H1 (cell line): ENCODE results near the gene RAB38. TPM values are rescaled to one million over a fixed set of nuclear protein-coding genes. Genes with fewer than 3 reads are reported as not detected.

Experiments
- CTCF ChIA-PET: fragments of 300-600 bp; sonication (Branson Sonifier 250); formaldehyde crosslinking; loops from one replicate; lab custom pipeline; 2021; ENCODE audit not compliant: partially characterized antibody; lab: Charles Lee
- POLR2A ChIA-PET: fragments of 300-600 bp; sonication (Branson Sonifier 250); formaldehyde crosslinking; loops from one replicate; lab custom pipeline; 2021; ENCODE audit warnings: inconsistent platforms; ENCODE audit not compliant: partially characterized antibody; lab: Charles Lee
- DNase-seq, 2 experiments: peaks; one replicate each; pipeline versions ENCODE4 v3.0.0 to v3.0.0-alpha.2; 2010 to 2022; ENCODE audit warnings: low spot score in 2 of 2, low read depth in 1 of 2, mixed read lengths in 1 of 2
- FAIRE-seq: peaks from 2 replicates; lab custom pipeline; 2011; peaks lifted over from hg19 to GRCh38; lab: Jason Lieb, UNC
- H2AFZ ChIP-seq: 2 replicates; pipeline ENCODE4 v1.8.1; 2012; ENCODE audit warnings: low read length, inconsistent platforms
- H2AK5ac ChIP-seq: 2 replicates; pipeline ENCODE4 v1.6.1; 2013; ENCODE audit warnings: low read depth, low read length
- H2BK120ac ChIP-seq: replicated peaks from 2 replicates; pipeline ENCODE3; 2013; ENCODE audit warnings: low read depth, low read length, inconsistent platforms
- H2BK12ac ChIP-seq: 2 replicates; pipeline ENCODE4 v1.6.1; 2013; ENCODE audit warnings: low read depth, low read length
- H2BK15ac ChIP-seq: 2 replicates; pipeline ENCODE4 v1.6.1; 2013; ENCODE audit warnings: low read length
- H2BK20ac ChIP-seq: 2 replicates; pipeline ENCODE4 v1.6.1; 2013; ENCODE audit warnings: low read length
- H2BK5ac ChIP-seq: 2 replicates; pipeline ENCODE4 v1.6.1; 2013; ENCODE audit warnings: low read depth, low read length
- H3K14ac ChIP-seq: 2 replicates; pipeline ENCODE4 v1.6.1; 2013; ENCODE audit warnings: inconsistent platforms; ENCODE audit not compliant: insufficient read length
- H3K18ac ChIP-seq: 2 replicates; pipeline ENCODE4 v1.6.1; 2013; ENCODE audit warnings: low read length; ENCODE audit errors: extremely low read depth
- H3K23ac ChIP-seq: 2 replicates; pipeline ENCODE4 v1.6.1; 2013; ENCODE audit warnings: inconsistent platforms; ENCODE audit not compliant: insufficient read length
- H3K23me2 ChIP-seq: 2 replicates; pipeline ENCODE4 v1.6.1; 2013; ENCODE audit warnings: low read depth, low read length
- H3K27ac ChIP-seq: 2 replicates; pipeline ENCODE4 v1.6.1; 2011; ENCODE audit warnings: low read depth, low read length, inconsistent platforms
- H3K27me3 ChIP-seq, 4 experiments: replicated peaks in 1 of 4; 1 replicate in 1 of 4; 2 replicates in 3 of 4; pipeline versions ENCODE4 v1.6.1 to v1.8.1; 2011 to 2013; ENCODE audit warnings: low read length in 3 of 4, mild to moderate bottlenecking in 3 of 4, inconsistent platforms in 2 of 4, mixed read lengths in 2 of 4, moderate library complexity in 1 of 4; ENCODE audit not compliant: control insufficient read depth in 3 of 4, insufficient read depth in 3 of 4; ENCODE audit errors: extremely low read depth in 1 of 4
- H3K36me3 ChIP-seq, 4 experiments: 2 replicates each; pipeline versions ENCODE4 v1.6.1 to v1.8.1; 2011 to 2013; ENCODE audit warnings: mild to moderate bottlenecking in 4 of 4, low read length in 3 of 4, moderate library complexity in 2 of 4, control low read depth in 1 of 4, inconsistent platforms in 1 of 4; ENCODE audit not compliant: insufficient read depth in 4 of 4, control insufficient read depth in 2 of 4
- H3K4ac ChIP-seq: replicated peaks from 2 replicates; pipeline ENCODE3; 2013; ENCODE audit warnings: low read length, low read depth, mixed read lengths, inconsistent platforms; ENCODE audit not compliant: insufficient read length
- H3K4me1 ChIP-seq, 4 experiments: replicated peaks in 1 of 4; 1 replicate in 1 of 4; 2 replicates in 3 of 4; pipeline versions ENCODE4 v1.6.1 to v1.8.1; 2011 to 2013; ENCODE audit warnings: low read length in 3 of 4, inconsistent platforms in 2 of 4, mixed read lengths in 1 of 4; ENCODE audit not compliant: insufficient read depth in 4 of 4, control insufficient read depth in 3 of 4
- H3K4me2 ChIP-seq, 2 experiments: 2 replicates each; pipeline versions ENCODE4 v1.6.1 to v1.8.1; 2011 to 2013; ENCODE audit warnings: low read depth in 2 of 2, low read length in 2 of 2, control low read depth in 1 of 2, inconsistent platforms in 1 of 2, mild to moderate bottlenecking in 1 of 2; ENCODE audit not compliant: insufficient read depth in 1 of 2
- H3K4me3 ChIP-seq, 4 experiments: fragments of 200-600, 300-600 bp in 1 of 4; sonication (generic), shearing (Covaris generic), sonication (Bioruptor Twin) in 1 of 4; 2 replicates each; pipeline versions ENCODE4 v1.5.1 to v1.8.1; 2011 to 2016; ENCODE audit warnings: low read length in 4 of 4, low read depth in 3 of 4, control low read depth in 2 of 4, inconsistent platforms in 2 of 4, mild to moderate bottlenecking in 2 of 4, mixed read lengths in 1 of 4, moderate library complexity in 1 of 4; ENCODE audit not compliant: insufficient read depth in 2 of 4; ENCODE audit errors: extremely low read depth in 1 of 4
- H3K56ac ChIP-seq: replicated peaks from 2 replicates; pipeline ENCODE3; 2013; ENCODE audit warnings: low read depth, mild to moderate bottlenecking, mixed read lengths, low read length, inconsistent platforms; ENCODE audit not compliant: insufficient read length
- H3K79me1 ChIP-seq: 2 replicates; pipeline ENCODE4 v1.6.1; 2013; ENCODE audit warnings: low read depth, low read length, control low read depth
- H3K79me2 ChIP-seq, 2 experiments: 2 replicates each; pipeline versions ENCODE4 v1.6.1 to v1.8.1; 2012 to 2013; ENCODE audit warnings: low read length in 2 of 2, mild to moderate bottlenecking in 2 of 2, inconsistent platforms in 1 of 2; ENCODE audit not compliant: insufficient read depth in 2 of 2, control insufficient read depth in 1 of 2
- H3K9ac ChIP-seq, 4 experiments: replicated peaks in 1 of 4; 1 replicate in 1 of 4; 2 replicates in 3 of 4; pipeline versions ENCODE4 v1.6.1 to v1.8.1; 2011 to 2013; ENCODE audit warnings: low read depth in 3 of 4, low read length in 3 of 4, control low read depth in 2 of 4, mild to moderate bottlenecking in 2 of 4, moderate library complexity in 2 of 4, inconsistent platforms in 1 of 4; ENCODE audit errors: extremely low read depth in 1 of 4
- H3K9me3 ChIP-seq, 2 experiments: 2 replicates each; pipeline versions ENCODE4 v1.6.1 to v1.8.1; 2012 to 2013; ENCODE audit warnings: mild to moderate bottlenecking in 2 of 2, moderate library complexity in 2 of 2, control low read depth in 1 of 2, inconsistent platforms in 1 of 2, low read depth in 1 of 2, low read length in 1 of 2, mixed read lengths in 1 of 2; ENCODE audit not compliant: insufficient read depth in 2 of 2
- H4K20me1 ChIP-seq, 2 experiments: replicated peaks in 1 of 2; 2 replicates each; pipeline versions ENCODE3 to v1.8.1; 2011 to 2013; ENCODE audit warnings: inconsistent platforms in 2 of 2, low read length in 2 of 2, mild to moderate bottlenecking in 1 of 2; ENCODE audit not compliant: insufficient read depth in 2 of 2, control insufficient read depth in 1 of 2
- H4K5ac ChIP-seq: 2 replicates; pipeline ENCODE4 v1.6.1; 2013; ENCODE audit warnings: low read length, low read depth, mixed read lengths, inconsistent platforms; ENCODE audit not compliant: insufficient read length
- H4K8ac ChIP-seq: 2 replicates; pipeline ENCODE4 v1.8.0; 2013; ENCODE audit warnings: mild to moderate bottlenecking, moderate library complexity, low read length, inconsistent platforms; ENCODE audit not compliant: insufficient read depth; ENCODE audit errors: extremely low read depth
- H4K91ac ChIP-seq: replicated peaks from 2 replicates; pipeline ENCODE3; 2013; ENCODE audit warnings: low read length, mixed read lengths, inconsistent platforms; ENCODE audit not compliant: insufficient read length
- SP2 ChIP-seq: IDR thresholded peaks from 2 replicates; pipeline ENCODE4 v1.6.1; 2012; ENCODE audit warnings: mild to moderate bottlenecking, low read length, inconsistent platforms
- ZNF274 ChIP-seq: IDR thresholded peaks from 2 replicates; pipeline ENCODE4 v1.7.0; 2012; ENCODE audit warnings: low read length, borderline replicate concordance; ENCODE audit errors: extremely low read depth
- WGBS, 2 experiments: shearing (Covaris generic) in 1 of 2; methylation state at CpG; one replicate each; pipeline versions ENCODE4 v1.1.6 to v1.1.7; 2013 to 2015; ENCODE audit warnings: low lambda C conversion rate in 2 of 2, mixed read lengths in 2 of 2, inconsistent platforms in 1 of 2, low coverage in 1 of 2, missing lambda C conversion rate in 1 of 2; ENCODE audit not compliant: insufficient replicate concordance in 2 of 2, insufficient coverage in 1 of 2, insufficient read length in 1 of 2; ENCODE audit errors: extremely low coverage in 1 of 2, missing lambda C conversion rate in 1 of 2; 5-methylcytosine and 5-hydroxymethylcytosine counted together
- polyA plus RNA-seq, 7 experiments: library from polyadenylated mRNA; depleted of rRNA in 3 of 7; stranded (reverse) in 5 of 7; unstranded in 2 of 7; fragments of >200 nt in 5 of 7; fragments of 200-250 nt in 2 of 7; gene quantifications; 1 replicate in 5 of 7; 2 replicates in 1 of 7; 4 replicates in 1 of 7; pipeline versions ENCODE4 v1.2.1 to v1.2.3, GENCODE V29; 2011 to 2013; ENCODE audit warnings: missing spikeins in 2 of 7, mixed read lengths in 2 of 7
- total RNA-seq: library from RNA; stranded (reverse); fragmentation: NEBNext Ultra II Directional; extraction: Animal tissue kit (Norgen Biotek cat#: 25700); gene quantifications from 2 replicates; pipeline ENCODE4 v1.2.1, GENCODE V29; 2021

RAB38 gene
- total and polyA plus RNA-seq, 2 of the 8 experiments (the other 6 are each of a cell fraction or from before 2014, with no cell fraction given) = 15.4 to 16.5 TPM

DNA sequence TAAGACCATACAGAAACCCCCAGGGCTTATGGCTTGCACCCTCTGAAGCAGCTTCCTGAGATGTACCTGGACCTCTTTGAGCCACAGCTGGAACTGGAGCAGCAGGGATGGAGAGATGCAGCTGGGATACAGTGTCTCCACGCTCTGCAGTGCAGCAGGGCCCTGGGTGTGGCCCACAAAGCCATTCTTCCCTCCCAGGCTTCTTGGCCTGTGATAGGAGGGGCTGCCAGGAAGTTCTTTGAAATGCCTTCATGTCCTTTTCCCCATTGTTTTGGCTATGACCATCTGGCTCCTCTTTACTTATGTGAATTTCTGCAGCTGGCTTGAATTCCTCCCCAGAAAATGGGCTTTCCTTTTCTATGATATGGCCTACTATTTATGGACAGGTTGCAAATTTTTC is 37.1 kb upstream of the RAB38 start:
- ChIA-PET CTCF (interaction anchor here (1.1 kb wide), 1 partner anchor 171 kb away, joined by 3 read pairs; no protein-coding TSS in a partner anchor), POLR2A (no interaction called here)
- no peak overlapping the region for H3K9ac ChIP-seq
- H3K56ac ChIP-seq = no peak overlapping the region
- H3K18ac ChIP-seq = no peak overlapping the region
- no peak overlapping the region for H2BK15ac ChIP-seq
- H2BK20ac ChIP-seq = no peak overlapping the region
- H2BK120ac ChIP-seq = no peak overlapping the region
- no peak overlapping the region for H2AFZ ChIP-seq
- H3K23me2 ChIP-seq = no peaks in the 10 kb centered on the region
- H2AK5ac ChIP-seq = no peak overlapping the region
- no peak overlapping the region for H2BK12ac ChIP-seq
- no peak overlapping the region for H2BK5ac ChIP-seq
- no peak for FAIRE-seq
- no peak for DNase-seq
- H3K4me3 ChIP-seq = no peak overlapping the region
- no peaks in the 10 kb centered on the region for H3K79me1 ChIP-seq
- no peaks in the 10 kb centered on the region for H3K36me3 ChIP-seq
- 0% methylated on average over 1 of the region's 1 CpG; no CpG with 5 or more reads in 1 of the 2 experiments for WGBS, 2 experiments
- no peak overlapping the region for H3K4ac ChIP-seq
- no peak overlapping the region for H3K4me2 ChIP-seq
- no peak for TF ChIP-seq SP2
- TF ChIP-seq ZNF274 = no peak
- H3K79me2 ChIP-seq = no peaks in the 10 kb centered on the region
- H4K5ac ChIP-seq = no peak overlapping the region
- no peaks in the 10 kb centered on the region for H3K27me3 ChIP-seq
- H3K9me3 ChIP-seq = no peaks in the 10 kb centered on the region
- no peak overlapping the region for H4K91ac ChIP-seq
- no peaks in the 10 kb centered on the region for H3K4me1 ChIP-seq
- H3K27ac ChIP-seq = no peak overlapping the region
- no peaks in the 10 kb centered on the region for H4K20me1 ChIP-seq
- H3K23ac ChIP-seq = no peak overlapping the region
- H4K8ac ChIP-seq = no peak overlapping the region
- H3K14ac ChIP-seq = no peak overlapping the region
